Right lobe of liver (tissue), 6 donors: Measurements from ENCODE around the gene RAB26. TPM values are rescaled to one million over a fixed set of nuclear protein-coding genes. Genes with fewer than 3 reads are reported as not detected.
A peak's percentile ranks its signal among the peaks of the same experiment; 100 is the strongest.
"Not testable (repeated sequence)": the region's sequence is repeated elsewhere in the genome, so short reads cannot be mapped to it uniquely, and the experiment has no call there.

Source experiments
- ATAC-seq, 4 donors: fragments of 200-7000 bp; cut with Tn5 transposase; one replicate each; pipeline ENCODE4 v1.9.1; 2020; ENCODE audit warnings: mild to moderate bottlenecking in 4 of 4, moderate library complexity in 4 of 4
- DNase-seq, 3 donors: peaks; one replicate each; pipeline ENCODE4 v3.0.0-alpha.2; 2020
- H3K27ac ChIP-seq, 3 donors: fragments of 200-600 bp; one replicate each; pipeline ENCODE4 v1.8.0; 2022
- H3K27me3 ChIP-seq, 2 donors: fragments of 200-600 bp; one replicate each; pipeline ENCODE4 v1.8.0; 2022
- H3K36me3 ChIP-seq, 4 donors: fragments of 200-600 bp; sonication (generic) in 1 of 4; one replicate each; pipeline versions ENCODE4 v1.5.1 to v1.8.0; 2017 to 2022; ENCODE audit warnings: control low read depth in 1 of 4
- H3K4me1 ChIP-seq, 4 donors: fragments of 200-600 bp; sonication (generic) in 1 of 4; one replicate each; pipeline versions ENCODE4 v1.5.1 to v1.8.0; 2017 to 2022; ENCODE audit warnings: control low read depth in 1 of 4
- H3K4me3 ChIP-seq, 3 donors: fragments of 200-600 bp; one replicate each; pipeline ENCODE4 v1.8.0; 2022
- H3K9me3 ChIP-seq, 4 donors: fragments of 200-600 bp; sonication (generic) in 1 of 4; one replicate each; pipeline versions ENCODE4 v1.5.1 to v1.8.0; 2017 to 2022; ENCODE audit warnings: control low read depth in 1 of 4
- CTCF ChIP-seq, 4 donors: fragments of 200-600 bp in 3 of 4; fragments of 450-650 bp in 1 of 4; IDR thresholded peaks; one replicate each; pipeline versions ENCODE4 v1.5.1 to v1.8.0; 2016 to 2022; ENCODE audit warnings: antibody characterized with exemption in 4 of 4, mild to moderate bottlenecking in 2 of 4
- POLR2A ChIP-seq: fragments of 450-650 bp; IDR thresholded peaks from one replicate; pipeline ENCODE4 v1.6.1; 2017; ENCODE audit warnings: antibody characterized with exemption, mild to moderate bottlenecking
- whole genome bisulfite sequencing: methylation state at CpG from one replicate; pipeline ENCODE4 v1.1.6; 2018; ENCODE audit warnings: low coverage, low lambda C conversion rate; ENCODE audit not compliant: insufficient coverage; ENCODE audit errors: missing lambda C conversion rate; 5-methylcytosine and 5-hydroxymethylcytosine counted together
- intact Hi-C, 2 donors: fragments of 100-400 bp; cut with DNase I; formaldehyde crosslinking; loops; one replicate each; pipeline versions ENCODE4 v1.11.2 to v1.14.1; 2022
- total RNA-seq, 6 experiments: library from RNA; depleted of rRNA in 2 of 6; stranded (reverse); fragments of >200 nt in 2 of 6; fragmentation: NEBNext Ultra II Directional in 3 of 6; extraction: Animal tissue kit (Norgen Biotek cat#: 25700) in 3 of 6; gene quantifications; one replicate each; pipeline versions ENCODE4 v1.1.0 to v1.2.4, GENCODE V29; 2016 to 2023
- donor health status: DM: no; HTN: yes; CAD: no.
- donor health status: DM: no; HTN: no; CAD: no.
- donor health status: DM: no; HTN: no; CAD: no.
- donor health status: DM: no; HTN: yes; CAD: no.
- donor health status: DM: no; HTN: yes; CAD: no.

The RAB26 gene
- total RNA-seq, 6 experiments from 2014 or later = 3.8 to 14.6 (median 8.7) TPM

GRCh38 chr16:2115591-2115973 is 32.8 kb upstream of the RAB26 start:
- Histone ChIP-seq H3K27ac (no peak overlapping the region), H3K9me3 (no peaks in the 10 kb centered on the region), H3K36me3 (peaks cover 0 to 6% (median 0%) of the 10 kb centered on the region in 4 donors), H3K4me3 (no peak overlapping the region), H3K4me1 (no peaks in the 10 kb centered on the region), H3K27me3 (no peaks in the 10 kb centered on the region)
- no peak for DNase-seq
- intact Hi-C loops = no loop called here
- no peak for ATAC-seq
- TF ChIP-seq POLR2A = no peak
- TF ChIP-seq CTCF (IDR thresholded peaks at IDR 0.05) = no peak
- WGBS = no CpG with 5 or more reads among the region's 13 CpGs

GRCh38 chr16:2116428-2116827 is 32.0 kb upstream of the RAB26 start:
- intact Hi-C loops, H3K4me3 ChIP-seq, H3K36me3 ChIP-seq, ATAC-seq, H3K27me3 ChIP-seq, H3K4me1 ChIP-seq, H3K9me3 ChIP-seq, DNase-seq, H3K27ac ChIP-seq: not testable (repeated sequence)
- no CpG with 5 or more reads among the region's 24 CpGs for WGBS

- H3K4me1 ChIP-seq, H3K27me3 ChIP-seq, H3K36me3 ChIP-seq, H3K9me3 ChIP-seq, DNase-seq, H3K4me3 ChIP-seq, H3K27ac ChIP-seq, intact Hi-C loops, ATAC-seq: not testable (repeated sequence)
- 92% methylated on average over 5 of the region's 25 CpGs for WGBS
Observed at GRCh38 chr16:2117341-2117740, 31.1 kb upstream of the RAB26 start.

- intact Hi-C loops, H3K36me3 ChIP-seq, DNase-seq, ATAC-seq, H3K27me3 ChIP-seq, H3K4me1 ChIP-seq, H3K27ac ChIP-seq, H3K9me3 ChIP-seq, H3K4me3 ChIP-seq: not testable (repeated sequence)
- no CpG with 5 or more reads among the region's 35 CpGs for WGBS
Observed at GRCh38 chr16:2117960-2118722, 30.3 kb upstream of the RAB26 start.

GRCh38 chr16:2121325-2121724 is 27.1 kb upstream of the RAB26 start:
- H3K27ac ChIP-seq, H3K4me1 ChIP-seq, H3K27me3 ChIP-seq, H3K36me3 ChIP-seq, intact Hi-C loops, DNase-seq, H3K9me3 ChIP-seq, H3K4me3 ChIP-seq: not testable (repeated sequence)
- ATAC-seq = peak; percentile 3 to 22 (median 16)
- 34% methylated on average over 2 of the region's 9 CpGs for WGBS
- TF ChIP-seq CTCF (IDR thresholded peaks at IDR 0.05) = peak in 3 of 4 donors; percentile 10 to 18 (median 15)

- H3K4me1 ChIP-seq = peaks cover 0 to 2% (median 0%) of the 10 kb centered on the region in 4 donors
- no peak for DNase-seq
- 45% methylated on average over 7 of the region's 19 CpGs for WGBS
- no peak for TF ChIP-seq POLR2A
- H3K4me3 ChIP-seq = no peak overlapping the region
- no peaks in the 10 kb centered on the region for H3K27me3 ChIP-seq
- no peaks in the 10 kb centered on the region for H3K36me3 ChIP-seq
- intact Hi-C loops = no loop called here
- no peak overlapping the region for H3K27ac ChIP-seq
- peak; percentile 5 to 56 (median 8) for ATAC-seq
- H3K9me3 ChIP-seq = no peaks in the 10 kb centered on the region
Observed at GRCh38 chr16:2121853-2122252, 26.6 kb upstream of the RAB26 start.
